ENCODE data around the gene CCT5. TPM values are rescaled to one million over a fixed set of nuclear protein-coding genes. Genes with fewer than 3 reads are reported as not detected.

CCT5 gene
- total RNA-seq = 257 and 397 TPM in 2 replicates

GRCh38 chr5:10249948-10250805 lies at the start of gene CCT5:
Gene CCT5 (plus strand): TSS chr5:10250280. CDS start chr5:10250341, 61 bp downstream.

GRCh38 chr5:10307206-10308148 lies 57.4 kb downstream of the CCT5 start, which contains the start of gene CMBL:
Gene CMBL (minus strand): TSS chr5:10307902. CDS start chr5:10290762, 17,140 bp downstream.

Other genes with a start within 250 kb of the CCT5 start
- gene ATPSCKMT, start 392 bp upstream of the CCT5 start, total RNA-seq = 28.7 and 29.2 TPM in 2 replicates
- 15.0 and 23.1 TPM in 2 replicates for gene CMBL, start 57.6 kb downstream of the CCT5 start, total RNA-seq
- gene MARCHF6, start 103.4 kb downstream of the CCT5 start, total RNA-seq = 53.7 and 108 TPM in 2 replicates
- 0.32 and 0.60 TPM in 2 replicates for gene ROPN1L, start 191.6 kb downstream of the CCT5 start, total RNA-seq